NCI-H2107 treated with DMSO at 0.1 percent for 48 hours (cell line): Measurements from ENCODE around the gene FOXP1.
A peak's percentile ranks its signal among the peaks of the same experiment; 100 is the strongest.

Source experiments
- DNase-seq: peaks from one replicate; lab custom pipeline; 2025; ENCODE audit not compliant: unreplicated experiment; lab: John Stamatoyannopoulos, UW

The FOXP1 gene

GRCh38 chr3:71119171-71119570, 464.4 kb downstream of the FOXP1 start:
- DNase-seq: no peak

GRCh38 chr3:71118436-71118835, 465.1 kb downstream of the FOXP1 start:
- DNase-seq: no peak

GRCh38 chr3:71117572-71118247, 465.8 kb downstream of the FOXP1 start:
- DNase-seq: peak; percentile 1

DNA sequence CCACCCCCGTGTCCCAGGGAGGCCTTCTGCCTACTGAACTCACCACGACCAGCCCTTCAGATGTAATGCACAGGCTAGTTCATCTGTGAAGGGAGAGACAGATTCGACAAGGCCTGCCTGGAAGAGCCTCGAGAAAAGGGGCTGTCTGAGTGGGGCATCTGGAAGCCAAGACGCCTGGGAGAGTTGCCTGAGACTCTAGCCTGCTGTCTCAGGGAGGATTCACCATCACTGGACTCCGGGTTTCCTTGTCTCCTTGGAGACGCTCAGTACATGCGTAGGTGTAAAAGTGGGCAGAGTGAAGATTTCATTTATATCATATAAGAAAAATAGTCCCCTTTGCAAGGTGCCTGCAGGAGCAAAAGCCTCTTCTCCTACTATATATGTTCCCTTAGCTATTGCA, 468.9 kb downstream of the FOXP1 start:
- DNase-seq: no peak

DNA sequence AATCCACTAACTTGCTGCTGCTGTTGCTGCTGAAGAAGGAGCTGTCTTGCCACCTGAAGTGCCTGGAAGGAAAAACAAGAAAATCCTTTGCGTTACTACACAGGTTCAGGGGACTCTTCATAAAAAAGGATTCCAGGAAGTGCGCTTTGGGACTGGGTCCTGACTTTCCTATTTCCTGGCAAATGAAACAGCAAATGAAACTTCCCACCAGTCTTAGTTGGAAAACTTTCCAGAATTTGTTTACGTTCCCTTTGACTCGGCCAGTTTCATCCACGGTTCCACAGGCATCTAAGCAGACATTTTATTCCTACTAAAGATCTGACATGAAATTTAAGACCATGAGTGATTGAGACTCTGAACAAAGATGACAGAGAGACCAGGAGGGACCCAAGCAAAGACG, 471.0 kb downstream of the FOXP1 start:
- DNase-seq: no peak

DNA sequence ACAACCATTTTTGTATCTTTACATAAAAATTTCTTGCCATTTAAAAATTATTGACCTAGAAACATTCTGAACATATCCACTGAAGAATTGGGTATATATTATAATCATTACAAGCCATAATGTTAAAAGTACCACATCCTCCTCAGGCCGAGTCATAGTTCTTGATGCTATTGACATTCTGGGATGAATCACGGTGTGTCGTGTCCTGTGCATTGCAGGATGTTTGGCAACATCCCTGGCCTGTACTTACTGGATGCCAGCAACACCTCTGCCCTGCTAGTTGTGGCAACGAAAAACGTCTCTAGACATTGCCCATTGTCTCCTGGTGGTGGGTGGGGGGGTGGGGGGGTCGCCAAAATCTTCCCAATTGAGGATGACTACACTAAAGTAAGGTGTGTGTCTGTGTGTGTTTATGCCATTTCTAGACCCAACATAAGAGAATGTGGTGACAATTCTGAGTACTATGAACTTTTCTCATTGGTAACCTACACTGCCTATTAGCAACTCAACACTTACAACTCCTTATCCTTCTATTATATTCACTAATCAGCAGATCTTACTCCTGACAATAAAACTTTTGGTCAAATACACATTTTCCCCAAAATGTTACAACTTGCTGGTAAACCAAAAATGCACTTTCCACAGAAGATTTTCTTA, 471.6 kb downstream of the FOXP1 start:
- no peak for DNase-seq

- no peak for DNase-seq
Measured at GRCh38 chr3:71110385-71111222, 472.9 kb downstream of the FOXP1 start.

DNA sequence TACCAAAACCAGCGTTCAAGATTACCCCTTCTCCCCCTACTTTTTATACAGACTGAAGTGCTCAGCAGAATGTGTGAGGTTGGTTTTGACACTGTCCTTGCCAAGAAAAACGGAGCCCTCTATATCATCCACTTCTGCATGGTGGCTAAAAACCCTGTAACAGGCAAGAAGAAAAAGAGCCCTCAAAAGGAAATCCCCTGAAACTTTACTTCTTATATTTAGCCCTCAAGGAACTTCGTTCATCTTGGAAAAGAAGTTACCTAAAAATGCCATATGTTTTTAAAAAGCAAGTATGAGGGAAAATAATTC, 473.6 kb downstream of the FOXP1 start:
- DNase-seq: no peak

GRCh38 chr3:71109241-71109976, 474.1 kb downstream of the FOXP1 start:
- DNase-seq: no peak

GRCh38 chr3:71107926-71108325, 475.6 kb downstream of the FOXP1 start:
- no peak for DNase-seq

GRCh38 chr3:71104976-71105375, 478.6 kb downstream of the FOXP1 start:
- no peak for DNase-seq

DNA sequence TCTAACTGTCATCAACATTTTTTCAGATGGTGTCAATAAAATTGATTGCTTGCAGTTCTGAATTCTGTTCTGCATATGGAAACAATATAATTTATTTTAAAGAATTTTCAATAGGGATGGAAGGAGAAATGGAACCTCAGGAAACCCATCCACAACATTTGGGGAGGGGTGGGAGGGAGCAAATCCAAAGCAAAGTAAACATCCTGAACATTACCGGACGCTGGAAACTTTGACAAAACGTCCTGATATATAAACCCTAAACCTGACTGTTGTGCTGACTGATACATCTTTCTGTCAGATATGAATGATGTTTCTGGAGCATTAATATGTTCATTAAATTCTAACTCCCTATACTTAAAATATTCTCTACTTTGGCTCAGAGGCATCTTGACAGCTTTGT, 479.0 kb downstream of the FOXP1 start:
- DNase-seq: no peak

DNA sequence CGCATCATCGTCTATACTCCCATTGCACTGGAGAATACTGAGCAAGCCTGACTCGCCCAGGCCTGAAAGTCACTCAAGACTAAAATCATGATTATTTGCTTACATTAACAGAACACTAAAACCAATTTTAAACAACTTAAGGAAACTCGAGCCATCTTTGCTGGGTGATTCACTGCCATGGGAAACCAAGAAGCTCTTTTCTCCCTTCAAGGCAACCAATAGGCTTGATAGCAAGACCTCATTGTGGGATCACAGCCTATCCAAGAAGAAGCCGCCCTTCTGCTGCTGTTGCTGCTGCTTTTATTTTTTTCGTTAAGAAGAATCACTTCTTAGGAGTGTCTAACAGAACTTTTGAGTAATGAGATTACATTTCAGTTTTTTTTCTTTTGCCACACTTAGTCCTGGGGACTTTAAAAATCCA, 479.4 kb downstream of the FOXP1 start:
- no peak for DNase-seq

DNA sequence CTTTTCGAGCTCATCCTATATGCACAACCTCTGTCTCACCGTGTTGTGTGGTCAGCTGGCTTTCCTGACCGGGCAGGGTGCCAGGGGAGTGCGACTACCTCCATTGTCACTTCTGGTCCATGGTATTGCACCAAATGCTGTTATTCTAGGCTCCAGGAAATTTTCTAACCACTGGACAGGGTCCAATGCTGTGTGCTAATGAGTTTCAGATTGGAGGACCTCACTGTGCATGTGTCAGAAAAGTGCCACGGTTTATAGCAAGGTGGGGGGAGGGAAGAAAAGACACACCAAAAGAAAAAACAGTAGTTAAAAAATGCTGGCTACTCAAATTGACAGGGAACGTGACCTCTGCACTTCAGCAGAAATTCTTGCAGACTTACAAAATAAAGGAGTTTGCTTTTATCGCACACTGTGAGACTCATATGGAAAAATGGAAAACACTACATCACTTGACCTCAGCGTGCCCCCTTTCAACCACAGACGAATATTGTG, 480.1 kb downstream of the FOXP1 start:
- DNase-seq: no peak

GRCh38 chr3:71102111-71102983, 481.2 kb downstream of the FOXP1 start:
- no peak for DNase-seq

DNA sequence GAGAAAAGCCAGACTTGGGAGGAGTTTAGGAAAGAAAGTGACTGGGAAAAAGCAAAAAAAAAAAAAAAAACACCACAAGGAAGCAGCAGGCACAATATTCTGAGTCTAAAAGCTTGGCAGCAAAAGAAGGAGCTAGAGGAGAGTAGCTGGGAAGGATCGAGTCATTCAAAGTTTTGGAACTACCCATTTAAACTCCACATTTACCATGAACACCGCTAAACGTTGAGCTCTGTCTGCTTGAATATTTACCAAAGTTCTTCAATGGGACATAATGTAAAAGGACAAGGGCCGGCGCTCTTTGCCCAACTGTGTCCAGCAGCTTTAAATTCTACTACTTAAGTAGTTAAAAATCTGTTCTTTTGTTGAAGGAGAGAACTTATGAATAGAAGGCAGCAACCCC, 481.9 kb downstream of the FOXP1 start:
- no peak for DNase-seq

DNA sequence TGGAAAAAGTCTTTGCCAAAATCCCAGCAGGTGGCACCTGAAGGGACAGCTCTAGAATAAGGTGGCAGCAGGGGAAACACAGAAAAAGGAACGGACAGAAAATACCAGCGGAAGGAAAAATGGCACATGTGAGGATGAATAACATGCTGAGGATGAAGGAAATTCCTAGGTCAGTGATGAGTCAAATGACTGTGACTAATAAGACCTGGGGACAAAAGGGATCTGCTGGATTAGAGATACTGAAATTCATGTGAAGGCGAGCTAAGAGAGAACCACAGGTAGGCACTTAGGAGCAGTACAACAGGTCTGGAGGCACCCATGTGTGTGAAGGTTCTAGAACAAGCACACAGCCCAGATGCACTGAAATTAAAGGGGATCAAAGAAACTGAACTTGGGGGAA, 482.5 kb downstream of the FOXP1 start:
- DNase-seq: no peak

DNA sequence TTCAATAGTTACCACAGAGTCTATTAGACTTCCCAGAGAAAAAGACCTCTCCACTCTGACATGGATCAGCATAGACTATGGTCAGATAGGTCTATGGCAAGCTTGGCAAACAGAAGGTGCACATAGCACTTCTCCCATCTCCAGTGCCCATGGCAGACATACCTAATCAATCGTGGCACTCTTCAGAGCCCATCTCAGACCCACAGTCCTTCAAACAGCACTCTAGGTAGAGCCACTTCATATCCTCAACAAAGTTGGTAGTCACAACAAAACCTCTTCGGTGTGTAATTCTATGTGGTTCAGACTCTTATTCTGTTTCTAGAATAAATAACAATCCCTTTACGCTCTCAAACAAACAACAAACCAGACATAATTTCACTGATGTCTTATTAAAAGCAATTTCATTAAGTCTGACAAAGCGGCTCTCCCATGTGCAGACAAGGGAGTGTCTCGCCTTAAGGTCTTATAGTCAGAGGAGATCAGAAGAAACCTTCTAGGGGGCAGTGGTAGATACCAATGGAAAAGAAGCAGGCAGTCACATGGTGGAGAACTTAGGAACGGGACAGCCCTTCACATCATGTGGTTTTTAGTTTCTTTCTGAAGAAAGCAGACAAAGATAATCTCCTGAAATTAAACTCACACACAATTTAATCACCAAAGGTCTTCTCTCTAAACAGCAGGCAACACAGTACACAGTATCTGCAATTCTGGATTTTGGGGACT, 483.4 kb downstream of the FOXP1 start:
- DNase-seq: no peak

DNA sequence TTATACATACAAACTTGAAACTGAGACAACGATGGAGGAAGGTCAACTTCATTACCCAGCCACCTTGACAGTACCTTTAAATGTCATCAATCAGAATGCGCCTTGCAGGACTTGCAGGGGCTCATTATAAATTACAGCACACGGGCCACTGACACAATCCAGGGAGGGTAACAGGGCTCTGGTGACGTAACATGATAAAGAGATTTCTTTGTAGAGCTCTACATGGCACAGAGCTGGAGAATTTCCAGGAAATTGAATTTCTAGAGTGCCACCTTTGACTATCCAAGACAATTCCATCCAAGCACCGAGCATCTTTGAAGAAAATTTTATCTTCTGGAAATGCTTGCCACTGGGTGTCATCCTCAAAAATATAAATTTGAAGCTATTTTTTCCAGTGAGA, 486.0 kb downstream of the FOXP1 start:
- DNase-seq: no peak
